Measurements from ENCODE around the gene STIP1.

The STIP1 gene

GRCh38 chr11:64185693-64186491 lies at the start of gene STIP1:
Gene STIP1 (plus strand): TSS chr11:64186171. CDS start chr11:64186262, 91 bp downstream.
- DNase-seq = peak; percentile 100

GRCh38 chr11:64136765-64137441 lies 49.1 kb upstream of the STIP1 start:
- no peak for DNase-seq

DNA sequence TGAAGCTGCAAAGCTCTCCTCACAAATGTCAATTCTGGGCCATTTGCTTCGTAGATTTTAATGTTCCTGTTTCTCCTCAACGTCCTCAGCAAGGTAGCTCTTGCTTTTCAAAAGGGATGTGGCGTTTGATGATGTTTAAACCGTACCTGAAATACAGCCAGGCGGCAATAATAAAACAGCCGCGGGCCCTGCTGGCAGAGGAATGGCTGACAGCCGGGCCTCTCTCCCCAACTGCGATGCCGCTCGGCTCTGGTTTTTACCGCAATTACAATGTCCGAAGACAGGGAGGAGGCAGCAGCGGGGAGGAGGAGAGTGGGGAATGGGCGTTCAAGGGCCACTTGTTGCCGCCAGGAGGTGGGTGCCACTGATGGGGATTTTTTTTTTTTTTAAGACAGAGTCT lies 47.6 kb upstream of the STIP1 start:
- DNase-seq = no peak

- no peak for DNase-seq
Measured at GRCh38 chr11:64139049-64139448, 46.9 kb upstream of the STIP1 start.

GRCh38 chr11:64140082-64140481 lies 45.9 kb upstream of the STIP1 start:
- DNase-seq = no peak

- DNase-seq = no peak
Measured at GRCh38 chr11:64141081-64141783, 44.7 kb upstream of the STIP1 start.

- DNase-seq = no peak
Measured at GRCh38 chr11:64144587-64145472, 41.1 kb upstream of the STIP1 start.

DNA sequence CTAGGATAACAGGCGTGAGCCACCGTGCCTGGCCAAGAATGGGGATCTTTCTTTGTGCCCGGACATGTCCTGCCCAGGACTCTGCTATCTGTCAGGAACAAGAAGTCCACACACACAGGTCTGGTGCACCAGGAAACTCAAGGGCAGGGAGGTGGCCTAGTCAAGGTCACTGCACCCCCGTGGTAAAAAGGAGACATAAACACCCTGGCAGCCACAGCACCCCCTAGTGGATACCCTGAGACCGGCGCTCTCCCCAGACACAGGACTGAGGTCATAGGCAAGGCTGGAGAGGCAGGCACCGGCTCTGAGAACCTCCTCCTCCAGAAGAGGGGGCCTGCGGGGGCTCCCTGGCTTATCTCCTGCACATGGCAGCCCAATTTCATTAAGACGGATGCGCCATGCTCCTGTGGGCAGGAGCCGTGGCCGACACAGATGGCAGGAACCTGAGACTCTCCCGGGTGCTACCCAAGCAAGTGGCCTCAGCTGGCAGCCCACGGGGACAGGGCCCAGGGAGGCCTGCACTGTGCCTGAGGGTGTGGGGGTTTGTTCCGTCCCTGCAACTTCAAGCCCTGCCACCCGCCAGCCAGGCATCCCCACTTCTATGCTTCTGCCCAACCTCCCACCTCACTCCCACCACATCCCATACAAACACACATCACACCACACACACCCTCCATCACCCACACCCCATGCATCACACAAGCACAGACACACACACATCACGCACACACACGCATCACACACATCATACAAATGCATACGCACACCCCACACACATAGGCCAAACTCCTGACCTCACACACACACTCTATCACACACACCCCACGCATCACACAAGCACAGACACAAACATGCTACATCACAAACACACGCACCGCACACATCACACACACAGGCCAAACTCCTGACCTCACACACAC lies 39.7 kb upstream of the STIP1 start:
- DNase-seq = peak; percentile 35 to 75

GRCh38 chr11:64148226-64148916 lies 37.6 kb upstream of the STIP1 start:
- DNase-seq = peak; percentile 76 to 89

DNA sequence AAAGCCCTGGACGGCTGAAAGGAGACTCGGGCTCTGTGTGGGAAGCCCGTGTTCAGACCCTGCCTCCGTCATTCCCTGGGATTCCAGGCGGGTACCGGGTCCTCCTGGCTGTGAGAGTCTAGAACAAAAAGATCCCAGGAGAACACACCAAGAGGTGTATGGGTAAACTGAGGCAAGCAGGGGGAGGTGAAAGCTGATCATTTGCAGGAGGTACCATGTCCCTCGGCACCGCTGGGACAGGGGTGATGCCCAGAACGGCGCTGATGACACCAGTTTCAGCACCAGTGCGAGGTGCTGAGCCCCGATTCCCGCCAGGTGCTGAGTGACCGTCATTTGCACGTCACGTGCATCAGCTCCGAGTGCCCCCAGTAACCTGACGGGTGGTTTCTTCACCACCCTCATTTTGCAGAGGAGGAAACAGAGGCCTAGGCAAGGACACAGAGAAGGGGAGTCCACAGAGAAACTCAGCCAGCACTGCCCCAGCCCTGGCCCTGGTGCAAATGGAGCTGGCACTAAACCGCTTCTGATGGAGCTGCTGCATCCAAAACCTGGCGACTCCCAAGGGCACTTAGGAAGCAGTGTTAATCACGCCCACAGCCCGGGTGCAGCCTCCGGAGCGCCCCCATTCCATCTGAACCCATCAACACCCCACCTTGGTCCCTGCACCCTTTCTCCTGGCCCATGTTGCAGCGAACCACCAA lies 36.9 kb upstream of the STIP1 start:
- no peak for DNase-seq

DNA sequence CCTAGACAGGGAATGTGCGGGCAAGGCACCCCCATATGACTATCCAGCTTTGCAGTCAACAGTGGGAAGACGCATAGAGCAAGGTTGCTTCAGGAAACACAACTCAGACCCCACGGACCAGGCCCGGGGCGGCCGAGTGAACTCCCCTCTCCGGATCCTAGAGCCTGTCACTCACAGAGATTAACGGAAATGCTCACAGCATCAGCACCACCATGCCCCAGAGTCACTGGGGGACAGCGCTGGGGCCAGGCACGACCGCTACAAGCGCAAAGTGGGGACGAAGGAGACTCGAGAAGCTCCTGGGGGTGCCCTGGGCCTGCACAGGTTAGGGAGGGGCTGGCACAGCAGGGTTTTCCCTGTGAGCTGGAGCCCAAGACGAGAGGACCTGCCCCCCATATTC lies 35.9 kb upstream of the STIP1 start:
- DNase-seq = no peak

DNA sequence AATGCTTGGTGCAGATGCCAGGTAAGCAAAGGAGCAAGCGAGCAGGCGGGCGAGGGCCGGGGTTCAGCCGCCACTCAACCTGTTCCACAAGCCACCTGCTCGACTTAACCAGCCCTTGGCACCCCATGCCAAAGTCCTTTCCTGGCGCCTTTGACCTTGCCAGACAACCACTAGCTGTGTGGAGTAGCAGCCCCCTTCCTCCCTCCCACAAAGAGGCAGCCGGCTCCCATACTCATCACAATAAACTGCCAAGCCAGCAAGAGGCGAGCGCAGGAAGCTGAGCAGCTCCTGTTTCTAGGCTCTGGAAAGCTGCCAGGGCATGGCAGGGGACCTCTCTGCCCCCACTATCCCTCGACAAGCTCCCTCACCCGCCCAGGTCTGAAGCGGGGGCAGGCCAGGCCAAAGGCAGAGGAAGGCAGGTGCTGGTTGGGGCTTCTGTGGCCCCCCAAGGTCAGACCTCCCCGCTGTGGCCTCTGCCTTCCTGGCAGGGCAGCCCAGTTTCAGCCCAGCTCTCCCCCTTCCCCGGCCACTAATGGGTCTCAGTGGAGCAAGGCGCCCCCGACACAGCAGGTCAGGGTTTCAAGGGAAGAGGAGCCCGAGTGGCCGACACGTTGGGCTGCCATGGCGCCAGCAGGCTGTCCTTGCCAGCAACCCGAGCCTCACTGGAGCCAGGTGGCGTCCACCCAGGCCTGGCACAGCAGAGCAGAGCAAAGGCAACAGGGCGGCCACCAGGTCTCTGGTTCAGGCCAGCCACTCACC lies 35.3 kb upstream of the STIP1 start:
- DNase-seq = no peak

- DNase-seq = no peak
Measured at GRCh38 chr11:64151337-64151736, 34.6 kb upstream of the STIP1 start.

GRCh38 chr11:64152841-64153691 lies 32.9 kb upstream of the STIP1 start:
- peak in 1 of 2 experiments; percentile 61 for DNase-seq

DNA sequence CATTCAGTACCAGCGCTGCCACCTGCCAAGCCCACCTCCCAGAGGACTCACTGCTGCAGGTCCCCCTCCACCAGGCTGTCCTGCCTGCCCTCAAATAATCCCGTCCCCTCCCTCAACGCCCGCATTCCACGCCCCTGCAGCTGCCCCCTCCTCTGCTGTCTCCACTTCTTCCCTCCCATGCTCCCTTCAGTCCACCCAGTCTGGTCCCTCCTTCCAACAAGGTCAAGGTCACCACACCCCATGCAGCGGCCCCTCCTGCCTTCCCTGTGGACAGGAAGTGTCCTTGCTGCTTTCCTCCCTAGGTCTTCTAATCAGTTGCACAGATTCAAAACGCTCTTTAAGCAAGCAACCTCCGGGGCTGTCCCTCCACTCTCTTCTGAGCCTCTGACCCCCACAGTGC lies 32.2 kb upstream of the STIP1 start:
- DNase-seq = no peak

DNA sequence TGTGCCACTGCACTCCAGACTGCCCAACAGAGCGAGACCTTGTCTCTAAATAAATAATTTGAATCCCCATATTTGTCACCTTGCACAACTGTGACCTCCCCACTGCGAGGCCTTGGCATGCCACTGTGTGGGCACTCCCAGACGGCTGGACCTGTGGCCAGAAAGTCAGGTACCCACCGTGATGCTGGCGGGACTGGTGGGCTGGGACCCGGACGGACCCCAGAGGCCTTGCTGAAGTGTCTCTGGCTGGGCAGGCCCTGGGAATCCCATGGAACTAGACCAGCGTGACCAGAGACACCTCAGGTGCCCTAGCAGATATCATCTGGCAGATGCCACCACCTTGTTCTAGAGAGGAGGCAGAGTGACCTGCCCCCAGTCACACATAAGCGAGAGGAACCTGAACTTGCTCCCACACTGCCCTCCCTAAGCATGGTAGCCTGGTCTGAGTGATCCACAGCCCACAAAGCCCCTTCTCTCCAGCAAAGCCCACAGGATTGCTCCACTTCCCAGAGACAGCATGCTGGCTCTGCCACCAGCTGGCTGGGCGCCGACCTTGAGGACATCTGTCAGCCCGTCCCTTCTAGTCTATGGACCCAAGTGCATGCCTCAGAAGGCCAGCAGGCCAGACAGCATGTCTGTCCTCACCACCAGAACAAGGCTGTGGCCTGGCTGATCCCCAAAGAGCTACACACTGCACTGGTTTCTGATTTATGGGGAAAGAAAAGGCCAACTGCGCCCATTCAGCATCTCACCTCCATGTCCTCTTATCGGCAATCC lies 29.5 kb upstream of the STIP1 start:
- DNase-seq = no peak

GRCh38 chr11:64157631-64158394 lies 28.2 kb upstream of the STIP1 start:
- peak in 1 of 2 experiments; percentile 51 for DNase-seq

All from NCI-H526 (cell line).